HCT116 (cell line): ENCODE data around the gene CFAP46. TPM values are rescaled to one million over a fixed set of nuclear protein-coding genes. Genes with fewer than 3 reads are reported as not detected.

Experiments used
- ATAC-seq: fragments of 200-7000 bp; cut with Tn5 transposase; 2 replicates; pipeline ENCODE4 v1.9.1; 2020; ENCODE audit warnings: mild to moderate bottlenecking, moderate library complexity
- BruUV-seq: library from RNA; stranded (reverse); fragments of 400-500 nt; replicated peaks from 2 replicates; lab custom pipeline; 2021; lab: Mats Ljungman, UMichigan
- CTCF ChIA-PET: fragments of 300-600 bp; sonication (Branson Sonifier 250); formaldehyde crosslinking; loops from one replicate; lab custom pipeline; 2021; ENCODE audit warnings: antibody characterized with exemption; lab: Charles Lee
- POLR2A ChIA-PET: fragments of 300-600, 350-600 bp; sonication (Branson Sonifier 250); formaldehyde crosslinking; loops from one replicate; lab custom pipeline; 2021; ENCODE audit warnings: antibody characterized with exemption; lab: Charles Lee
- RAD21 ChIA-PET, 2 experiments: fragments of 300-600 bp; sonication (Branson Sonifier 250); formaldehyde crosslinking; loops; one replicate each; lab custom pipeline; 2023; ENCODE audit warnings: low total read pairs in 2 of 2; ENCODE audit not compliant: uncharacterized antibody in 2 of 2, unreplicated experiment in 2 of 2, low non-redundant PET in 1 of 2; lab: Charles Lee
- DNase-seq: peaks from one replicate; pipeline ENCODE4 v3.0.0-alpha.2; 2010; ENCODE audit warnings: low read depth, low spot score
- H2AFZ ChIP-seq: fragments of 200-600 bp; shearing (Covaris generic), sonication (generic); 2 replicates; pipeline ENCODE4 v1.6.1; 2017; ENCODE audit warnings: low read depth, mixed run types, mixed read lengths, antibody characterized with exemption, low read length; ENCODE audit not compliant: poor library complexity, severe bottlenecking
- H3K27ac ChIP-seq: 2 replicates; pipeline ENCODE4 v1.5.1; 2012; ENCODE audit warnings: low read depth, low read length
- H3K27me3 ChIP-seq: fragments of 200-600 bp; sonication (generic); 2 replicates; pipeline ENCODE4 v1.6.1; 2016; ENCODE audit warnings: mixed run types, low read length, mixed read lengths; ENCODE audit not compliant: insufficient read depth
- H3K36me3 ChIP-seq, 2 experiments: fragments of 200-500 bp in 1 of 2; fragments of 200-600 bp in 1 of 2; sonication (Bioruptor generic) in 1 of 2; sonication (generic) in 1 of 2; 2 replicates each; pipeline versions ENCODE4 v1.5.1 to v1.6.1; 2014 to 2016; ENCODE audit warnings: low read length in 2 of 2, inconsistent platforms in 1 of 2, mixed read lengths in 1 of 2, mixed run types in 1 of 2; ENCODE audit not compliant: insufficient read depth in 2 of 2, control insufficient read depth in 1 of 2
- H3K4me1 ChIP-seq, 2 experiments: fragments of 200-600 bp in 1 of 2; sonication (generic) in 1 of 2; 2 replicates each; pipeline versions ENCODE4 v1.5.1 to v1.6.1; 2012 to 2017; ENCODE audit warnings: low read length in 2 of 2, inconsistent platforms in 1 of 2, mild to moderate bottlenecking in 1 of 2, mixed read lengths in 1 of 2, mixed run types in 1 of 2, moderate library complexity in 1 of 2; ENCODE audit not compliant: insufficient read depth in 2 of 2, control insufficient read depth in 1 of 2
- H3K4me2 ChIP-seq: fragments of 200-600 bp; sonication (generic); 2 replicates; pipeline ENCODE4 v1.6.1; 2017; ENCODE audit warnings: mixed run types, low read length, mixed read lengths
- H3K4me3 ChIP-seq, 2 experiments: fragments of 200-600 bp in 1 of 2; sonication (generic) in 1 of 2; replicated peaks in 1 of 2; 2 replicates each; pipeline ENCODE4 v1.5.1; 2011 to 2016; ENCODE audit warnings: low read length in 2 of 2, control low read depth in 1 of 2, low read depth in 1 of 2, mild to moderate bottlenecking in 1 of 2, mixed read lengths in 1 of 2, mixed run types in 1 of 2
- H3K79me2 ChIP-seq: fragments of 200-600 bp; sonication (generic); 2 replicates; pipeline ENCODE4 v1.6.1; 2017; ENCODE audit warnings: mild to moderate bottlenecking, mixed run types, low read length, moderate library complexity, mixed read lengths; ENCODE audit not compliant: insufficient read depth
- H3K9ac ChIP-seq: fragments of 200-600 bp; sonication (generic); 2 replicates; pipeline ENCODE4 v1.6.1; 2016; ENCODE audit warnings: low read length, mixed read lengths
- H3K9me2 ChIP-seq: fragments of 200-600 bp; sonication (generic), shearing (Covaris generic); 2 replicates; pipeline ENCODE4 v1.6.1; 2017; ENCODE audit warnings: mixed run types, mild to moderate bottlenecking, moderate library complexity; ENCODE audit not compliant: insufficient read depth
- H3K9me3 ChIP-seq, 2 experiments: fragments of 200-500 bp in 1 of 2; fragments of 200-600 bp in 1 of 2; sonication (Bioruptor generic) in 1 of 2; sonication (generic) in 1 of 2; 2 replicates each; pipeline ENCODE4 v1.6.1; 2014 to 2017; ENCODE audit warnings: low read length in 2 of 2, mixed read lengths in 2 of 2, inconsistent platforms in 1 of 2, low read depth in 1 of 2, mild to moderate bottlenecking in 1 of 2, mixed run types in 1 of 2, moderate library complexity in 1 of 2; ENCODE audit not compliant: control insufficient read depth in 1 of 2, insufficient read depth in 1 of 2
- H4K20me1 ChIP-seq: fragments of 200-600 bp; sonication (generic), shearing (Covaris generic); 2 replicates; pipeline ENCODE4 v1.6.1; 2017; ENCODE audit warnings: mixed run types, mild to moderate bottlenecking, moderate library complexity; ENCODE audit not compliant: insufficient read depth
- ATF3 ChIP-seq: IDR thresholded peaks from 2 replicates; pipeline ENCODE4 v1.6.1; 2012
- CEBPB ChIP-seq: IDR thresholded peaks from 2 replicates; pipeline ENCODE4 v1.6.1; 2012; ENCODE audit warnings: low read depth
- EZH2 ChIP-seq: fragments of 200-600 bp; sonication (generic); IDR thresholded peaks from 2 replicates; pipeline ENCODE4 v1.6.1; 2017; ENCODE audit warnings: antibody characterized with exemption, mixed run types
- POLR2A ChIP-seq: IDR thresholded peaks from 2 replicates; pipeline ENCODE4 v1.7.0; 2011; ENCODE audit warnings: borderline replicate concordance; ENCODE audit not compliant: insufficient read depth, insufficient read length; ENCODE audit errors: extremely low read depth
- RAD21 ChIP-seq: IDR thresholded peaks from 2 replicates; pipeline ENCODE4 v1.6.1; 2012; ENCODE audit warnings: low read depth, mild to moderate bottlenecking
- SRF ChIP-seq: IDR thresholded peaks from 2 replicates; pipeline ENCODE4 v1.6.1; 2012; ENCODE audit warnings: low read depth
- TCF7L2 ChIP-seq: IDR thresholded peaks from 2 replicates; pipeline ENCODE4 v1.7.0; 2011; ENCODE audit warnings: borderline replicate concordance, inconsistent platforms; ENCODE audit not compliant: insufficient read depth, insufficient read length; ENCODE audit errors: extremely low read depth
- intact Hi-C: fragments of 100-400 bp; cut with micrococcal nuclease; formaldehyde crosslinking; loops from 2 replicates; pipeline ENCODE4 v1.10.0; 2022
- total RNA-seq: library from RNA; stranded (reverse); gene quantifications from one replicate; pipeline ENCODE4 v1.2.1, GENCODE V29; 2021; ENCODE audit not compliant: unreplicated experiment
- TF ChIP-seq, protein P1 (sequence below): IDR thresholded peaks from 2 replicates; pipeline ENCODE4 v1.6.1; 2011; ENCODE audit warnings: mild to moderate bottlenecking, low read length, moderate library complexity; ENCODE audit not compliant: insufficient replicate concordance; ENCODE audit errors: extremely low read depth

Gene CFAP46
- total RNA-seq, 1 experiment from 2014 or later = 1.4 TPM

DNA sequence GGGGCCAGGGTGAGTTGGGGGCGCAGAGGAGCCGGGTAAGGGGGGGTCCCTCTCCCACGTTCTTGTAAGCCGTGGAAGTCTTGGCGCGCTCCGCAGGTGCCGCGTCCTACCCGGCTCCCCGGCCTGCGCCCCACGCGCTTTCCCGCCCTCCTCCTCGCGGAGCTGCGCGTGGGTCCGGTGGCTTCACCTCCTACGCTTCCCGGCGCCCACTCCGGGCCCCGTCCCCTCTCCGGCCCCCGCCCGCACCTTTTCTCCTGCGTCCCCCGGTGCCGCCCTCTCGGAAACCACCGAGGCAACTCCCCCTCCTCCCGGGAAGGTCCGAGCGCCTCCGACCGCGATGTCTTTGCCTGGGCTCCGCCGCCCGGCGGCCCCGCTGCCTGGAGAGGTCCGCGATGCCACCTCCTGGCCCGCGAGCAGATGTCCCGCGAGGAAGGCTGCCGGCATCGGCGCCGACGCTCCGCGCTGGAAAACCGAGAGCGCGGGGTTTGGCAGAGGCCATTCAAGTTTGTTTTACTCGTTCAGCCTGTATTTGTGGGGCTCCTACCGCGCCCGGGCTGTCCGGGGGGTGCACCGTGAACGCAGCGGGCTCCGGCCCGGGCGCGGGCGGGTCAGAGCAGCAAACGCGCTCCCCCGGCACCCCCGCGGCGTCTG lies 154.1 kb downstream of the CFAP46 start:
- H3K4me3 ChIP-seq = no peak overlapping the region
- no peaks in the 10 kb centered on the region for H4K20me1 ChIP-seq
- ChIA-PET POLR2A (no interaction called here), RAD21 (no interaction called here)
- H2AFZ ChIP-seq = no peak overlapping the region
- no peak for ATAC-seq
- H3K9me3 ChIP-seq = no peaks in the 10 kb centered on the region
- no peaks in the 10 kb centered on the region for H3K79me2 ChIP-seq
- H3K36me3 ChIP-seq = no peaks in the 10 kb centered on the region
- H3K9ac ChIP-seq = no peak overlapping the region
- no peaks in the 10 kb centered on the region for H3K27me3 ChIP-seq
- no peaks in the 10 kb centered on the region for H3K4me1 ChIP-seq
- no TSS peak for BruUV-seq
- no peak overlapping the region for H3K4me2 ChIP-seq
- intact Hi-C loops = no loop called here
- TF ChIP-seq TCF7L2 (no peak), CEBPB (no peak), POLR2A (no peak), EZH2 (no peak), SRF (no peak), RAD21 (no peak), ATF3 (no peak)
- TF ChIP-seq, protein P1, sequence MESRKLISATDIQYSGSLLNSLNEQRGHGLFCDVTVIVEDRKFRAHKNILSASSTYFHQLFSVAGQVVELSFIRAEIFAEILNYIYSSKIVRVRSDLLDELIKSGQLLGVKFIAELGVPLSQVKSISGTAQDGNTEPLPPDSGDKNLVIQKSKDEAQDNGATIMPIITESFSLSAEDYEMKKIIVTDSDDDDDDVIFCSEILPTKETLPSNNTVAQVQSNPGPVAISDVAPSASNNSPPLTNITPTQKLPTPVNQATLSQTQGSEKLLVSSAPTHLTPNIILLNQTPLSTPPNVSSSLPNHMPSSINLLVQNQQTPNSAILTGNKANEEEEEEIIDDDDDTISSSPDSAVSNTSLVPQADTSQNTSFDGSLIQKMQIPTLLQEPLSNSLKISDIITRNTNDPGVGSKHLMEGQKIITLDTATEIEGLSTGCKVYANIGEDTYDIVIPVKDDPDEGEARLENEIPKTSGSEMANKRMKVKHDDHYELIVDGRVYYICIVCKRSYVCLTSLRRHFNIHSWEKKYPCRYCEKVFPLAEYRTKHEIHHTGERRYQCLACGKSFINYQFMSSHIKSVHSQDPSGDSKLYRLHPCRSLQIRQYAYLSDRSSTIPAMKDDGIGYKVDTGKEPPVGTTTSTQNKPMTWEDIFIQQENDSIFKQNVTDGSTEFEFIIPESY = no peak
- TF ChIP-seq, all 23 proteins: peak for 0
- no peak for DNase-seq
- CTCF ChIA-PET = no interaction called here
- Histone ChIP-seq H3K9me2 (no peaks in the 10 kb centered on the region), H3K27ac (no peak overlapping the region)
